CD4-positive, alpha-beta T cell (primary cell): ENCODE results near the gene SDK1. TPM values are rescaled to one million over a fixed set of nuclear protein-coding genes. Genes with fewer than 3 reads are reported as not detected.

ENCODE experiments used
- ATAC-seq: fragments of 200-7000 bp; cut with Tn5 transposase; one replicate; pipeline ENCODE4 v1.10.0; 2022; ENCODE audit warnings: mild to moderate bottlenecking; ENCODE audit not compliant: poor library complexity
- CTCF ChIA-PET: fragments of 350-600 bp; sonication (Branson Sonifier 250); formaldehyde crosslinking; loops from one replicate; lab custom pipeline; 2021; ENCODE audit warnings: antibody characterized with exemption, inconsistent platforms; lab: Charles Lee
- POLR2A ChIA-PET: fragments of 350-600 bp; sonication (Branson Sonifier 250); formaldehyde crosslinking; loops from one replicate; lab custom pipeline; 2021; ENCODE audit warnings: antibody characterized with exemption, inconsistent platforms; lab: Charles Lee
- DNase-seq, 14 experiments: peaks; one replicate each; pipeline ENCODE4 v3.0.0-alpha.2; 2013 to 2020; ENCODE audit warnings: mixed read lengths in 2 of 14
- H3K27ac ChIP-seq, 2 donors: one replicate each; pipeline versions ENCODE4 v1.5.1 to v1.7.0; 2013; ENCODE audit warnings: low read length in 2 of 2, low read depth in 1 of 2, mild to moderate bottlenecking in 1 of 2
- H3K27me3 ChIP-seq, 2 experiments: 1 replicate in 1 of 2; 2 replicates in 1 of 2; pipeline versions ENCODE4 v1.6.1 to v1.7.0; 2013; ENCODE audit warnings: low read length in 2 of 2, control low read depth in 1 of 2, mild to moderate bottlenecking in 1 of 2, moderate library complexity in 1 of 2; ENCODE audit not compliant: insufficient read depth in 2 of 2, control insufficient read depth in 1 of 2
- H3K36me3 ChIP-seq: one replicate; pipeline ENCODE4 v1.6.1; 2013; ENCODE audit warnings: low read length, control low read depth; ENCODE audit not compliant: insufficient read depth
- H3K4me1 ChIP-seq: one replicate; pipeline ENCODE4 v1.6.1; 2013; ENCODE audit warnings: low read length, control low read depth; ENCODE audit not compliant: insufficient read depth
- H3K4me3 ChIP-seq: one replicate; pipeline ENCODE4 v1.5.1; 2013; ENCODE audit warnings: mild to moderate bottlenecking, low read length, moderate library complexity
- H3K9me3 ChIP-seq, 2 experiments: 1 replicate in 1 of 2; 2 replicates in 1 of 2; pipeline versions ENCODE4 v1.6.1 to v1.7.0; 2013; ENCODE audit warnings: low read length in 2 of 2, mild to moderate bottlenecking in 2 of 2, control low read depth in 1 of 2, moderate library complexity in 1 of 2; ENCODE audit not compliant: control insufficient read depth in 1 of 2, insufficient read depth in 1 of 2
- H3K27ac Mint-ChIP-seq: one replicate; pipeline ENCODE4 v1.8.0; 2020; ENCODE audit warnings: mixed read lengths
- H3K27me3 Mint-ChIP-seq: one replicate; pipeline ENCODE4 v1.8.0; 2021; ENCODE audit warnings: mixed read lengths
- H3K36me3 Mint-ChIP-seq: one replicate; pipeline ENCODE4 v1.8.0; 2021; ENCODE audit warnings: low read depth, mixed read lengths
- H3K4me1 Mint-ChIP-seq: one replicate; pipeline ENCODE4 v1.8.0; 2021; ENCODE audit warnings: low read depth, mixed read lengths
- H3K4me3 Mint-ChIP-seq: one replicate; pipeline ENCODE4 v1.8.0; 2020; ENCODE audit warnings: mild to moderate bottlenecking, mixed read lengths
- H3K9me3 Mint-ChIP-seq: one replicate; pipeline ENCODE4 v1.8.0; 2020; ENCODE audit warnings: mixed read lengths
- CTCF ChIP-seq: fragments of 200-600 bp; IDR thresholded peaks from one replicate; pipeline ENCODE4 v1.8.0; 2022; ENCODE audit warnings: antibody characterized with exemption, mild to moderate bottlenecking
- intact Hi-C, 2 experiments: fragments of 100-400 bp; cut with DNase I in 1 of 2; cut with micrococcal nuclease in 1 of 2; formaldehyde crosslinking; loops; one replicate each; pipeline versions ENCODE4 v1.15.1 to v1.9.0; 2023 to 2025; cut with DNase I, micrococcal nuclease
- total RNA-seq, 174 experiments: library from RNA in 2 of 174; stranded (reverse) in 2 of 174; gene quantifications; one replicate each; pipeline ENCODE4 v1.2.3 and lab custom pipeline; 2021 to 2026

The SDK1 gene
- total RNA-seq, 2 experiments from 2014 or later = 1.1 to 1.3 TPM

DNA sequence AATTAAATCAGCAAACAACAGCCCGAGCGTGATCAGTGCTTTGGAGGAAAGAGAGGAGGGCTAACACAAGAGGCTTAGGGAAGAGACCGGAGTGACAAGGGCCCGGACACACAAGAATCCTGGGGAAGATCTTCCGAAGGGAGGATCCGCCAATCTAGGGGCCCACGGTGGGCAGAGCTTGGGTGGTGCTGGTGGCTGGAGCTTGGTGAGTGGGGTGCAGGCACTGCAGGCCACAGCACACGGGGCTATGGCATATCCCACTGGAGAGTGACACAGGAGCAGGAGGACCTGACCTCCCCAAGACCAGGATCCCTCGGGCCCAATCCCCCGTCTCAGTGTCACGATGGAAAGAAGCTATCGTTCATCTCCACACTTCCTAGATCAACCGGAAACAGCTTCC lies 909.8 kb downstream of the SDK1 start:
- no peak overlapping the region for H3K27ac ChIP-seq
- H3K27me3 Mint-ChIP-seq = no peaks in the 10 kb centered on the region
- DNase-seq (no peak), ATAC-seq (no peak)
- TF ChIP-seq CTCF = no peak
- H3K36me3 ChIP-seq = no peaks in the 10 kb centered on the region
- no peaks in the 10 kb centered on the region for H3K36me3 Mint-ChIP-seq
- peaks cover 0 to 7% of the 10 kb centered on the region in 2 experiments for H3K9me3 ChIP-seq
- H3K4me3 ChIP-seq = no peak overlapping the region
- intact Hi-C loops = no loop called here
- no peaks in the 10 kb centered on the region for H3K9me3 Mint-ChIP-seq
- CTCF ChIA-PET = no interaction called here
- no peak overlapping the region for H3K4me3 Mint-ChIP-seq
- H3K4me1 Mint-ChIP-seq = no peaks in the 10 kb centered on the region
- no peaks in the 10 kb centered on the region for H3K27me3 ChIP-seq
- H3K27ac Mint-ChIP-seq = no peak overlapping the region
- no peaks in the 10 kb centered on the region for H3K4me1 ChIP-seq
- POLR2A ChIA-PET = no interaction called here

- H3K36me3 Mint-ChIP-seq = no peaks in the 10 kb centered on the region
- no peaks in the 10 kb centered on the region for H3K9me3 Mint-ChIP-seq
- no peaks in the 10 kb centered on the region for H3K4me1 ChIP-seq
- TF ChIP-seq CTCF = no peak
- no peaks in the 10 kb centered on the region for H3K36me3 ChIP-seq
- intact Hi-C loops = no loop called here
- DNase-seq (no peak), ATAC-seq (no peak)
- no peak overlapping the region for H3K27ac ChIP-seq
- H3K27ac Mint-ChIP-seq = no peak overlapping the region
- H3K27me3 Mint-ChIP-seq = no peaks in the 10 kb centered on the region
- no peaks in the 10 kb centered on the region for H3K4me1 Mint-ChIP-seq
- no peak overlapping the region for H3K4me3 ChIP-seq
- no peaks in the 10 kb centered on the region for H3K27me3 ChIP-seq
- H3K4me3 Mint-ChIP-seq = no peak overlapping the region
- POLR2A ChIA-PET = no interaction called here
- H3K9me3 ChIP-seq = peaks cover 0 to 4% of the 10 kb centered on the region in 2 experiments
- CTCF ChIA-PET = no interaction called here
Measured at GRCh38 chr7:4211261-4211660, 910.2 kb downstream of the SDK1 start.

- no peak overlapping the region for H3K27ac ChIP-seq
- no peaks in the 10 kb centered on the region for H3K4me1 Mint-ChIP-seq
- no peak overlapping the region for H3K4me3 ChIP-seq
- H3K27me3 Mint-ChIP-seq = no peaks in the 10 kb centered on the region
- H3K9me3 Mint-ChIP-seq = no peaks in the 10 kb centered on the region
- H3K27ac Mint-ChIP-seq = no peak overlapping the region
- intact Hi-C loops = no loop called here
- no peaks in the 10 kb centered on the region for H3K27me3 ChIP-seq
- H3K36me3 ChIP-seq = no peaks in the 10 kb centered on the region
- CTCF ChIA-PET = no interaction called here
- H3K36me3 Mint-ChIP-seq = no peaks in the 10 kb centered on the region
- POLR2A ChIA-PET = no interaction called here
- H3K9me3 ChIP-seq = peaks cover 0 to 9% of the 10 kb centered on the region in 2 experiments
- no peak for DNase-seq
- no peaks in the 10 kb centered on the region for H3K4me1 ChIP-seq
- no peak for ATAC-seq
- TF ChIP-seq CTCF = no peak
- H3K4me3 Mint-ChIP-seq = no peak overlapping the region
Measured at GRCh38 chr7:4212376-4212775, 911.3 kb downstream of the SDK1 start.
